WTC11 (cell line): Measurements from ENCODE around the gene SFT2D3. TPM values are rescaled to one million over a fixed set of nuclear protein-coding genes. Genes with fewer than 3 reads are reported as not detected.

Experiments used
- ATAC-seq: fragments of 200-7000 bp; cut with Tn5 transposase; 2 replicates; pipeline ENCODE4 v1.10.0; 2021; ENCODE audit warnings: mild to moderate bottlenecking, moderate library complexity
- CTCF ChIA-PET: fragments of 300-600 bp; sonication (Branson Sonifier 250); formaldehyde crosslinking; loops from one replicate; lab custom pipeline; 2021; ENCODE audit warnings: antibody characterized with exemption; lab: Charles Lee
- POLR2A ChIA-PET: fragments of 350-600 bp; sonication (Branson Sonifier 250); formaldehyde crosslinking; loops from one replicate; lab custom pipeline; 2021; ENCODE audit warnings: antibody characterized with exemption; lab: Charles Lee
- DNase-seq: peaks from one replicate; pipeline ENCODE4 v3.0.0; 2021; ENCODE audit warnings: low spot score
- H3K27ac Mint-ChIP-seq: 2 replicates; pipeline ENCODE4 v1.8.0; 2021; ENCODE audit warnings: mixed read lengths
- H3K27me3 Mint-ChIP-seq: 2 replicates; pipeline ENCODE4 v1.8.0; 2021; ENCODE audit warnings: low read depth, mild to moderate bottlenecking, moderate library complexity, mixed read lengths
- H3K36me3 Mint-ChIP-seq: 2 replicates; pipeline ENCODE4 v1.8.0; 2021; ENCODE audit warnings: mixed read lengths
- H3K4me1 Mint-ChIP-seq: 2 replicates; pipeline ENCODE4 v1.8.0; 2022; ENCODE audit warnings: mixed read lengths
- H3K4me3 Mint-ChIP-seq: 2 replicates; pipeline ENCODE4 v1.8.0; 2021; ENCODE audit warnings: mild to moderate bottlenecking, moderate library complexity, mixed read lengths
- H3K9me3 Mint-ChIP-seq: 2 replicates; pipeline ENCODE4 v1.8.0; 2021; ENCODE audit warnings: mixed read lengths
- CREB1 ChIP-seq: sonication (generic); formaldehyde crosslinking; IDR thresholded peaks from 2 replicates; pipeline ENCODE4 v1.8.0; 2023; ENCODE audit warnings: mild to moderate bottlenecking, missing genetic modification reagents
- CREM ChIP-seq: sonication (generic); formaldehyde crosslinking; IDR thresholded peaks from 2 replicates; pipeline ENCODE4 v1.8.1; 2022; ENCODE audit warnings: mild to moderate bottlenecking, missing genetic modification reagents, moderate library complexity
- CTCF ChIP-seq: fragments of 200-600 bp; IDR thresholded peaks from 2 replicates; pipeline ENCODE4 v1.8.0; 2022; ENCODE audit warnings: antibody characterized with exemption
- ELF4 ChIP-seq: sonication (generic); formaldehyde crosslinking; IDR thresholded peaks from 2 replicates; pipeline ENCODE4 v1.8.1; 2022; ENCODE audit warnings: low read depth, mild to moderate bottlenecking, moderate library complexity, missing genetic modification reagents
- EMX1 ChIP-seq: fragments of 250-450 bp; sonication (Bioruptor Pico); IDR thresholded peaks from 2 replicates; pipeline ENCODE4 v1.8.0; 2021; ENCODE audit warnings: mild to moderate bottlenecking
- FOXP4 ChIP-seq: sonication (generic); formaldehyde crosslinking; IDR thresholded peaks from 2 replicates; pipeline ENCODE4 v1.8.0; 2022; ENCODE audit warnings: mild to moderate bottlenecking, missing genetic modification reagents
- HMGA2 ChIP-seq: fragments of 250-450 bp; sonication (Bioruptor Pico); IDR thresholded peaks from 2 replicates; pipeline ENCODE4 v1.4.0; 2021; ENCODE audit warnings: mild to moderate bottlenecking, moderate library complexity
- RORB ChIP-seq: fragments of 250-450 bp; sonication (Bioruptor Pico); IDR thresholded peaks from 2 replicates; pipeline ENCODE4 v1.9.0; 2021; ENCODE audit warnings: mild to moderate bottlenecking
- TEAD1 ChIP-seq: sonication (generic); formaldehyde crosslinking; IDR thresholded peaks from 2 replicates; pipeline ENCODE4 v1.8.0; 2022; ENCODE audit warnings: mild to moderate bottlenecking, missing genetic modification reagents
- TP53 ChIP-seq: sonication (generic); formaldehyde crosslinking; IDR thresholded peaks from 2 replicates; pipeline ENCODE4 v1.8.1; 2023; ENCODE audit warnings: mild to moderate bottlenecking, missing genetic modification reagents
- ZBTB21 ChIP-seq: sonication (generic); formaldehyde crosslinking; IDR thresholded peaks from 2 replicates; pipeline ENCODE4 v1.8.1; 2023; ENCODE audit warnings: mild to moderate bottlenecking, missing genetic modification reagents, borderline replicate concordance
- ZNF121 ChIP-seq: sonication (generic); formaldehyde crosslinking; IDR thresholded peaks from 2 replicates; pipeline ENCODE4 v1.8.0; 2023; ENCODE audit warnings: missing genetic modification reagents
- ZNF219 ChIP-seq: sonication (generic); formaldehyde crosslinking; IDR thresholded peaks from 2 replicates; pipeline ENCODE4 v1.8.0; 2023; ENCODE audit warnings: missing genetic modification reagents, mild to moderate bottlenecking, borderline replicate concordance
- ZNF232 ChIP-seq: sonication (generic); formaldehyde crosslinking; IDR thresholded peaks from 2 replicates; pipeline ENCODE4 v1.8.0; 2022; ENCODE audit warnings: mild to moderate bottlenecking, missing genetic modification reagents
- ZNF423 ChIP-seq: fragments of 250-450 bp; sonication (Bioruptor Pico); IDR thresholded peaks from 2 replicates; pipeline ENCODE4 v2.1.2; 2022; ENCODE audit warnings: mild to moderate bottlenecking, moderate library complexity
- total RNA-seq: library from RNA; stranded (reverse); gene quantifications from 3 replicates; pipeline ENCODE4 v1.2.3, GENCODE V29; 2021
- TF ChIP-seq, protein P1 (sequence below): sonication (generic); formaldehyde crosslinking; IDR thresholded peaks from 2 replicates; pipeline ENCODE4 v1.8.1; 2023; ENCODE audit warnings: mild to moderate bottlenecking, missing genetic modification reagents, moderate library complexity
- TF ChIP-seq, protein P2 (sequence below): sonication (generic); formaldehyde crosslinking; IDR thresholded peaks from 2 replicates; pipeline ENCODE4 v1.8.1; 2022; ENCODE audit warnings: mild to moderate bottlenecking, missing genetic modification reagents, moderate library complexity, borderline replicate concordance
- TF ChIP-seq, protein P3 (sequence below): sonication (generic); formaldehyde crosslinking; IDR thresholded peaks from 2 replicates; pipeline ENCODE4 v1.8.0; 2022; ENCODE audit warnings: mild to moderate bottlenecking, missing genetic modification reagents
- TF ChIP-seq, protein P4 (sequence below): fragments of 250-450 bp; sonication (Bioruptor Pico); conservative IDR thresholded peaks from 2 replicates; pipeline ENCODE4 v1.9.0; 2021; ENCODE audit warnings: mild to moderate bottlenecking

SFT2D3 gene
- total RNA-seq, 1 experiment from 2014 or later: 10.5 TPM

DNA sequence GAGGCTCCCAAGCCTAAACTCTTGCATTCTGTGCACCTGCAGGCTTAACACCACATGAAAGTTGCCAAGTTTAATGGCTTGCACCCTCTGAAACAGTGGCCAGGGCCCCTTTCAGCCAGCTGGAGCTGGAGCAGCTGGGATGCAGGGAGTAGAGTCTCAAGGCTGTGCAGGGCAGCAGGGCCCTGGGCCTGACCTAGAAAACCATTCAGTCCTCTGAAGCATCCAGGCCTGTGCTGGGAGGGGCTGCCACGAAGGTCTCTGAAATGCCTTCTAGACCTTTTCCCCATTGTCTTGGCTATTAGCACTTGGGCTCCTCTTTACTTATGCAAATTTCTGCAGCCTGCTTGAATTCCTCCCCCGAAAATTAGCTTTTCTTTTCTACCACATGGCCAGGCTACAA lies 10.6 kb upstream of the SFT2D3 start:
- Mint-ChIP-seq H3K27ac (no peak overlapping the region), H3K4me3 (no peak overlapping the region), H3K27me3 (peaks cover 18% of the 10 kb centered on the region), H3K4me1 (no peaks in the 10 kb centered on the region), H3K9me3 (peaks cover 41% of the 10 kb centered on the region), H3K36me3 (peaks cover 32% of the 10 kb centered on the region)
- ChIA-PET POLR2A (no interaction called here), CTCF (no interaction called here)
- DNase-seq (no peak), ATAC-seq (no peak)
- no peak for TF ChIP-seq ZNF219 (CRISPR knock-in tag)
- TF ChIP-seq ZBTB21 (CRISPR knock-in tag): no peak
- TF ChIP-seq, protein P1, sequence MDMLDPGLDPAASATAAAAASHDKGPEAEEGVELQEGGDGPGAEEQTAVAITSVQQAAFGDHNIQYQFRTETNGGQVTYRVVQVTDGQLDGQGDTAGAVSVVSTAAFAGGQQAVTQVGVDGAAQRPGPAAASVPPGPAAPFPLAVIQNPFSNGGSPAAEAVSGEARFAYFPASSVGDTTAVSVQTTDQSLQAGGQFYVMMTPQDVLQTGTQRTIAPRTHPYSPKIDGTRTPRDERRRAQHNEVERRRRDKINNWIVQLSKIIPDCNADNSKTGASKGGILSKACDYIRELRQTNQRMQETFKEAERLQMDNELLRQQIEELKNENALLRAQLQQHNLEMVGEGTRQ (CRISPR knock-in tag): no peak
- TF ChIP-seq, protein P2, sequence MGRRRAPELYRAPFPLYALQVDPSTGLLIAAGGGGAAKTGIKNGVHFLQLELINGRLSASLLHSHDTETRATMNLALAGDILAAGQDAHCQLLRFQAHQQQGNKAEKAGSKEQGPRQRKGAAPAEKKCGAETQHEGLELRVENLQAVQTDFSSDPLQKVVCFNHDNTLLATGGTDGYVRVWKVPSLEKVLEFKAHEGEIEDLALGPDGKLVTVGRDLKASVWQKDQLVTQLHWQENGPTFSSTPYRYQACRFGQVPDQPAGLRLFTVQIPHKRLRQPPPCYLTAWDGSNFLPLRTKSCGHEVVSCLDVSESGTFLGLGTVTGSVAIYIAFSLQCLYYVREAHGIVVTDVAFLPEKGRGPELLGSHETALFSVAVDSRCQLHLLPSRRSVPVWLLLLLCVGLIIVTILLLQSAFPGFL (CRISPR knock-in tag): no peak
- TF ChIP-seq CREB1 (CRISPR knock-in tag): no peak
- TF ChIP-seq ZNF232 (CRISPR knock-in tag): no peak
- TF ChIP-seq ZNF423 (CRISPR knock-in tag): no peak
- no peak for TF ChIP-seq FOXP4
- no peak for TF ChIP-seq CREM (CRISPR knock-in tag)
- TF ChIP-seq ZNF121 (CRISPR knock-in tag): no peak

DNA sequence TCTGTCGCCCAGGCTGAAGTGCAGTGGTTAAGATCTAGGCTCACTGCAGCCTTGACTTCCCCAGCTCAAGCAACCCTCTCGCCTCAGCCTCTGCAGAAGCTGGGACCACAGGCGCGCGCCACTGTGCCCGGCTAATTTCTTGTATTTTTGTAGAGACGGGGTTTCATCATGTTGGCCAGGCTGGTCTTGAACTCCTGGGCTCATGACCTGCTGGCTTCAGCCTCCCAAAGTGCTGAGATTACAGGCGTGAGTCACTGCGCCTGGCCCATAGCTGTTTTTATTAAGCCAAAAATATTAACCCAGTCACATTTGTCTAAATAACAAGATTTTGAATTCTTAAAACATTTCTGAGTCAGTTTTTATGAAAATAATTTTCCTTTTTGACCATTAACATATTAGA lies 6.3 kb upstream of the SFT2D3 start:
- Mint-ChIP-seq H3K27ac (no peak overlapping the region), H3K4me1 (peaks cover 3% of the 10 kb centered on the region), H3K27me3 (peaks cover 46% of the 10 kb centered on the region), H3K4me3 (no peak overlapping the region), H3K9me3 (peaks cover 27% of the 10 kb centered on the region), H3K36me3 (peaks cover 21% of the 10 kb centered on the region)
- TF ChIP-seq ELF4 (CRISPR knock-in tag): no peak
- no peak for TF ChIP-seq RORB (CRISPR knock-in tag)
- ChIA-PET POLR2A (interaction anchor here (0.7 kb wide), 1 partner anchor 112 kb away, joined by 3 read pairs; no protein-coding TSS in a partner anchor), CTCF (interaction anchor here (0.7 to 4.5 kb wide), 6 partner anchors 16 to 186 kb away, joined by 4 to 61 read pairs (median 12); partner anchors contain the start of gene LIMS2)
- no peak for ATAC-seq
- no peak for DNase-seq

GRCh38 chr2:127695491-127696472 lies 5.5 kb upstream of the SFT2D3 start:
- ChIA-PET CTCF (interaction anchor here (0.5 to 4.5 kb wide), 27 partner anchors 8 to 432 kb away, joined by 3 to 61 read pairs (median 5); partner anchors contain the start of genes IWS1 and LIMS2), POLR2A (interaction anchor here (0.6 kb wide), 1 partner anchor 52 kb away, joined by 3 read pairs; no protein-coding TSS in a partner anchor)
- ATAC-seq (peak; percentile 73), DNase-seq (peak; percentile 72)
- Mint-ChIP-seq H3K4me1 (peaks cover 11% of the 10 kb centered on the region), H3K9me3 (peaks cover 19% of the 10 kb centered on the region), H3K27me3 (peaks cover 46% of the 10 kb centered on the region), H3K36me3 (peaks cover 13% of the 10 kb centered on the region), H3K4me3 (no peak overlapping the region), H3K27ac (no peak overlapping the region)
- TF ChIP-seq TP53 (CRISPR knock-in tag): 0 out of 2 replicates have a peak, but pooled peaks have one; percentile 32
- TF ChIP-seq TEAD1: no peak
- peak; percentile 34; the same call in 1 of the 2 replicates for TF ChIP-seq CTCF
- TF ChIP-seq, protein P3, sequence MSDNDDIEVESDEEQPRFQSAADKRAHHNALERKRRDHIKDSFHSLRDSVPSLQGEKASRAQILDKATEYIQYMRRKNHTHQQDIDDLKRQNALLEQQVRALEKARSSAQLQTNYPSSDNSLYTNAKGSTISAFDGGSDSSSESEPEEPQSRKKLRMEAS (CRISPR knock-in tag): peak; percentile 80; the same call in 1 of the 2 replicates
- TF ChIP-seq, protein P4, sequence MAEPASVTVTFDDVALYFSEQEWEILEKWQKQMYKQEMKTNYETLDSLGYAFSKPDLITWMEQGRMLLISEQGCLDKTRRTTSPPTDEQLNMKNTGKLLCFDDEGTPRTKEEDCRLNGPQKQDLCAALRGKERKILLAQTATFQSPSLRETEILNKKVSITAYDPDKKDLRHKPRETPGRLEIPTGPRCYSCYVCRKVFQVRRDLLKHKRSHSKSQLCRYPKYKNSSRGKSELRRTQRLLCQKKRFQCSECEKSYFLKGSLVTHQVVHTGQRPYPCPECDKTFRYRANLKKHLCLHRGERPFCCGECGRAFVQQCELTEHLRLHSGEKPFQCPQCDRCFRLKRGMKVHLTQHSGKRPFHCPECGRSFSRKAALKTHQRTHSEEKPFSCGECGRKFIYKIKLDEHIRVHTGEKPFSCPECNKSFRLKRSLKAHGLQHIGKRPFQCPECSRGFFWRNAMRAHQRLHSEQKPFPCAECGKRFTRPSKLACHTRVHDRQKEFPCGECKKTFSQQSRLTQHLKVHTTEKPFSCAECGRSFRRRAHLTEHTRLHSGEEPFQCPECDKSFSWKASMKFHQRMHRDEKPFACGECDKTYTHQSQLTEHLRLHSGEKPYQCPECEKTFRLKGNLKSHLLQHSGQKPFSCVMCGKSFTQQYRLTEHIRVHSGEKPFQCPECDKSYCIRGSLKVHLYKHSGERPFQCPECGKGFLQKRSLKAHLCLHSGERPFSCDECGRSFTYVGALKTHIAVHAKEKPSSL (CRISPR knock-in tag): no peak
- peak; percentile 58 for TF ChIP-seq HMGA2 (CRISPR knock-in tag)
- TF ChIP-seq, protein P2 (CRISPR knock-in tag): no peak
- TF ChIP-seq EMX1 (CRISPR knock-in tag): no peak
